B cell (primary cell): ENCODE data around the gene TEKT5. TPM values are rescaled to one million over a fixed set of nuclear protein-coding genes. Genes with fewer than 3 reads are reported as not detected.

Source experiments
- ATAC-seq: fragments of 200-7000 bp; cut with Tn5 transposase; one replicate; pipeline ENCODE4 v1.10.0; 2021; ENCODE audit warnings: low read depth, mild to moderate bottlenecking, moderate number of reproducible peaks, moderate library complexity
- CTCF ChIA-PET: fragments of 350-600 bp; sonication (Branson Sonifier 250); formaldehyde crosslinking; loops from one replicate; lab custom pipeline; 2021; ENCODE audit warnings: antibody characterized with exemption, inconsistent platforms; lab: Charles Lee
- POLR2A ChIA-PET: fragments of 350-600 bp; sonication (Branson Sonifier 250); formaldehyde crosslinking; loops from one replicate; lab custom pipeline; 2021; ENCODE audit warnings: antibody characterized with exemption; lab: Charles Lee
- DNase-seq: peaks from one replicate; pipeline ENCODE4 v3.0.0; 2013
- H2AFZ ChIP-seq: 2 replicates; pipeline ENCODE4 v1.6.1; 2012; ENCODE audit warnings: mild to moderate bottlenecking, low read depth, low read length; ENCODE audit not compliant: insufficient read depth, poor library complexity, severe bottlenecking
- H3K27ac ChIP-seq, 2 donors: 1 replicate in 1 of 2; 2 replicates in 1 of 2; pipeline ENCODE4 v1.5.1; 2012 to 2013; ENCODE audit warnings: low read length in 2 of 2, mild to moderate bottlenecking in 2 of 2, moderate library complexity in 1 of 2
- H3K27me3 ChIP-seq, 4 experiments: fragments of 200-600 bp in 1 of 4; sonication (generic) in 1 of 4; replicated peaks in 1 of 4; 1 replicate in 2 of 4; 2 replicates in 2 of 4; pipeline versions ENCODE4 v1.6.1 to v1.7.0; 2013 to 2016; ENCODE audit warnings: low read length in 3 of 4, mild to moderate bottlenecking in 2 of 4, mixed read lengths in 1 of 4, moderate library complexity in 1 of 4; ENCODE audit not compliant: insufficient read depth in 4 of 4, control insufficient read depth in 3 of 4; ENCODE audit errors: control extremely low read depth in 1 of 4
- H3K36me3 ChIP-seq, 2 experiments: replicated peaks in 1 of 2; 1 replicate in 1 of 2; 2 replicates in 1 of 2; pipeline versions ENCODE4 v1.6.1 to v1.7.1; 2013; ENCODE audit warnings: low read length in 1 of 2; ENCODE audit not compliant: insufficient read depth in 2 of 2, control insufficient read depth in 1 of 2; ENCODE audit errors: control extremely low read depth in 1 of 2, extremely low read depth in 1 of 2
- H3K4me1 ChIP-seq, 2 donors: fragments of 200-600 bp in 1 of 2; sonication (generic) in 1 of 2; 1 replicate in 1 of 2; 2 replicates in 1 of 2; pipeline versions ENCODE4 v1.5.1 to v1.6.1; 2013 to 2017; ENCODE audit warnings: low read length in 2 of 2; ENCODE audit not compliant: control insufficient read depth in 2 of 2, insufficient read depth in 2 of 2
- H3K4me2 ChIP-seq: replicated peaks from 2 replicates; pipeline ENCODE3; 2012; ENCODE audit warnings: mild to moderate bottlenecking, low read depth, low read length; ENCODE audit not compliant: poor library complexity, severe bottlenecking
- H3K4me3 ChIP-seq, 5 experiments: fragments of 200-600 bp in 1 of 5; sonication (generic) in 1 of 5; 1 replicate in 3 of 5; 2 replicates in 2 of 5; pipeline versions ENCODE4 v1.5.1 to v1.7.0; 2011 to 2016; ENCODE audit warnings: low read length in 4 of 5, mild to moderate bottlenecking in 4 of 5, low read depth in 2 of 5, control low read depth in 1 of 5, moderate library complexity in 1 of 5; ENCODE audit not compliant: insufficient read depth in 1 of 5; ENCODE audit errors: control extremely low read depth in 1 of 5, extremely low read depth in 1 of 5
- H3K79me2 ChIP-seq: fragments of 200-600 bp; sonication (generic); one replicate; pipeline ENCODE4 v1.6.0; 2016; ENCODE audit warnings: low read length; ENCODE audit not compliant: control insufficient read depth, insufficient read depth
- H3K9ac ChIP-seq: fragments of 200-600 bp; sonication (generic); 2 replicates; pipeline ENCODE4 v1.6.1; 2017; ENCODE audit warnings: mild to moderate bottlenecking, low read length, moderate library complexity
- H3K9me3 ChIP-seq, 3 donors: one replicate each; pipeline versions ENCODE4 v1.6.1 to v1.7.1; 2013; ENCODE audit warnings: low read length in 2 of 3; ENCODE audit not compliant: control insufficient read depth in 2 of 3, insufficient read depth in 1 of 3; ENCODE audit errors: control extremely low read depth in 1 of 3
- H4K20me1 ChIP-seq: 2 replicates; pipeline ENCODE4 v1.6.0; 2012; ENCODE audit warnings: mild to moderate bottlenecking, low read length; ENCODE audit not compliant: insufficient read depth, control insufficient read depth, poor library complexity, severe bottlenecking
- H3K27ac Mint-ChIP-seq: one replicate; pipeline ENCODE4 v1.8.0; 2021; ENCODE audit warnings: mixed read lengths
- H3K27me3 Mint-ChIP-seq: one replicate; pipeline ENCODE4 v1.8.0; 2021; ENCODE audit warnings: mixed read lengths
- H3K4me1 Mint-ChIP-seq: one replicate; pipeline ENCODE4 v1.8.0; 2021; ENCODE audit warnings: mixed read lengths
- H3K4me3 Mint-ChIP-seq: one replicate; pipeline ENCODE4 v1.8.0; 2021; ENCODE audit warnings: mixed read lengths
- H3K9me3 Mint-ChIP-seq: one replicate; pipeline ENCODE4 v1.8.0; 2022; ENCODE audit warnings: mixed read lengths; ENCODE audit not compliant: insufficient read depth
- CTCF ChIP-seq: fragments of 200-600 bp; IDR thresholded peaks from one replicate; pipeline ENCODE4 v1.8.0; 2022; ENCODE audit warnings: antibody characterized with exemption, mild to moderate bottlenecking
- EZH2 ChIP-seq: IDR thresholded peaks from 2 replicates; pipeline ENCODE4 v1.6.1; 2012; ENCODE audit warnings: borderline replicate concordance, low read depth, mild to moderate bottlenecking, moderate library complexity, low read length; ENCODE audit not compliant: insufficient read depth, poor library complexity, severe bottlenecking
- WGBS: methylation state at CpG from one replicate; pipeline ENCODE4 v1.1.5; 2013; ENCODE audit warnings: missing lambda C conversion rate; ENCODE audit not compliant: insufficient coverage; 5-methylcytosine and 5-hydroxymethylcytosine counted together
- intact Hi-C: fragments of 100-400 bp; cut with micrococcal nuclease; formaldehyde crosslinking; loops from one replicate; pipeline ENCODE4 v1.10.0; 2022
- polyA plus RNA-seq: library from polyadenylated mRNA; depleted of rRNA; stranded (reverse); fragments of >200 nt; gene quantifications from 2 replicates; pipeline ENCODE4 v1.2.3, GENCODE V29; 2012
- total RNA-seq, 2 donors: library from RNA; stranded (reverse); fragments of 120-200 nt in 1 of 2; gene quantifications; 1 replicate in 1 of 2; 2 replicates in 1 of 2; pipeline versions ENCODE4 v1.2.3 to v1.2.4, GENCODE V29; 2013 to 2022

Gene TEKT5
- total and polyA plus RNA-seq, 2 donors (not counting 1 experiment from before 2014, with no cell fraction given): 0.42 to 0.57 TPM

- POLR2A ChIA-PET: no interaction called here
- Mint-ChIP-seq H3K4me1 (peaks cover 12% of the 10 kb centered on the region), H3K27ac (no peak overlapping the region), H3K9me3 (no peaks in the 10 kb centered on the region), H3K4me3 (no peak overlapping the region), H3K27me3 (peaks cover 4% of the 10 kb centered on the region)
- H3K9me3 ChIP-seq: peaks cover 0 to 4% (median 0%) of the 10 kb centered on the region in 3 donors
- ATAC-seq: no peak
- TF ChIP-seq CTCF (no peak), EZH2 (no peak)
- intact Hi-C loops: no loop called here
- H4K20me1 ChIP-seq: no peaks in the 10 kb centered on the region
- H3K27me3 ChIP-seq: peaks cover 0 to 11% (median 1%) of the 10 kb centered on the region in 4 experiments
- WGBS: 81% methylated on average over 9 of the region's 11 CpGs
- no peak overlapping the region for H3K9ac ChIP-seq
- H3K27ac ChIP-seq: no peak overlapping the region
- no peaks in the 10 kb centered on the region for H3K79me2 ChIP-seq
- H3K36me3 ChIP-seq: no peaks in the 10 kb centered on the region
- H3K4me2 ChIP-seq: no peak overlapping the region
- no peak for DNase-seq
- CTCF ChIA-PET: interaction anchor here (0.6 to 1.2 kb wide), 2 partner anchors 19 to 49 kb away, joined by 3 read pairs; no protein-coding TSS in a partner anchor
- peaks cover 10% of the 10 kb centered on the region in 2 donors for H3K4me1 ChIP-seq
- no peak overlapping the region for H3K4me3 ChIP-seq
- H2AFZ ChIP-seq: no peak overlapping the region
These were observed 85.9 kb downstream of the TEKT5 start for GRCh38 chr16:10608687-10609401.

- no peaks in the 10 kb centered on the region for H3K79me2 ChIP-seq
- no peaks in the 10 kb centered on the region for H3K9me3 Mint-ChIP-seq
- H3K27me3 Mint-ChIP-seq: peaks cover 10% of the 10 kb centered on the region
- no peak overlapping the region for H3K27ac Mint-ChIP-seq
- intact Hi-C loops: no loop called here
- ATAC-seq: no peak
- no peak overlapping the region for H3K4me3 Mint-ChIP-seq
- no peak for TF ChIP-seq EZH2
- TF ChIP-seq CTCF: no peak
- no peaks in the 10 kb centered on the region for H4K20me1 ChIP-seq
- H3K9me3 ChIP-seq: no peaks in the 10 kb centered on the region
- no CpG with 5 or more reads among the region's 3 CpGs for WGBS
- peaks cover 0 to 8% (median 1%) of the 10 kb centered on the region in 4 experiments for H3K27me3 ChIP-seq
- no peaks in the 10 kb centered on the region for H3K36me3 ChIP-seq
- CTCF ChIA-PET: no interaction called here
- H3K4me1 Mint-ChIP-seq: peaks cover 2% of the 10 kb centered on the region
- no peak overlapping the region for H3K4me3 ChIP-seq
- H3K27ac ChIP-seq: no peak overlapping the region
- no peak overlapping the region for H3K9ac ChIP-seq
- H3K4me1 ChIP-seq: no peaks in the 10 kb centered on the region
- H2AFZ ChIP-seq: no peak overlapping the region
- DNase-seq: no peak
- POLR2A ChIA-PET: no interaction called here
- H3K4me2 ChIP-seq: no peak overlapping the region
These were observed 87.6 kb downstream of the TEKT5 start for GRCh38 chr16:10607157-10607556.
